ENCODE results near the gene NFIA.

Gene NFIA

DNA sequence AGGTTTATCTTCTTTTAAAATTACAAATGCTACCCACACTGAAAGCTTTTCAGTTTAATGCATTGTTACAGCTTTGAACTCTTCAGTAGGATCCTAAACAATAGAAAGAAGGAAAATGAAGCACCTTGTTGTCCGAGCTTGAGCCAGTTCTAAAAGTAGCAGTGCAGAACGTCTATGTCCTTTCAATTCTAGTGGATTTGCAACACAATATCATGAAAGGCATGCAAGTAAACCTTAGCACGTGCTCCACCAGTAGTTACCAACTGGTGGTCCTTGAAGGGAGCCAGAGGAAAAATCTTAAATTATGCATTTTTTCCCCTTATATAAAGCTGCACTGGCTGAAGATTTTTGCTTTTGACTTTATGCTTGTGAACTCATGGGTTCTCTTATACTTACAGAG, 208.2 kb downstream of the NFIA start:
- no peak for FAIRE-seq

DNA sequence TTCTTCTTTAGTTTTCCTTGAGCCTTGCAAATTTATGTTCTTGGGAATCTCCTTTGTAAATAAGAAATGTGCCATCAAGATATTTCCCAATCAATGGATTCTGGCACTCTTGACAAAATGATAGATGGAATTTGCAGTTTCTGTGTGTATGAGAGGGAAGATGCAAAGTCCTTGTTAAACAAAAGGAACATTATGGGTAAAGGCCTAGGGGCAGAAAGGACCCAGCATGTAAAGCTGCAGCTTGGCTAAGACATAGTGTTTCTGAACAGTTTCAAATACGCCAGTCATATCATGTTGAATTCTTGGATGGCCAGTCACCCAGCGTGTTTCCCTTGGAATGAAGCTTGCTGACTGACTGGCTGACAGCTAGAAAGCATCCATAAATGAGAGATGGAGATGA, 210.8 kb downstream of the NFIA start:
- no peak for DNase-seq (ENCODE audit: low spot score)
- FAIRE-seq = no peak

More for the DNA sequence above, 208.2 kb downstream of the NFIA start:
- no peak for DNase-seq (ENCODE audit: low spot score)

DNA sequence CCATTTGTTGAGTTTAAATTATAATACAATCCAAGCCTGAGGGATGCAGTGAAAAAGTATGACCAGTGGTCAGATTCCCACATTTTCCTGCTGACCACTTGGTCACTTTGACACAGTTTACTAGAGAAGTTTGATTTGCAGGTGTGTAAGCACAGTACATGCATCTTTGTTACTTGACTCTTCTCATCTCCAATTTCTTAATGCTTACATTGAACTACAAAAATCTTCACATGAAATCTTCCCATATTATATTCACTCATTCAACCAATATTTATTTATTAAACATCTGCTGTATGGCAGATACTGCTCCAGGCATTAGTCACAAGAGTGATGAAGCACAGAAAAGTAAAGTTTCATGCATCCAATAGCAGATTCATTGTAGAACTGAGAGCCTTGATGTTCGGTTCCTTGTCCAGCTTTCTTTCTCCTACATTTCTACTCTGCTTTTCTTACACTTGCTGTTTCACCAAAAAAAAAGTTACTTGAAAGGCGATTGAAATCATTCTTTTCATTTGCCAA, 211.7 kb downstream of the NFIA start:
- no peak for FAIRE-seq
- DNase-seq (ENCODE audit: low spot score) = no peak

DNA sequence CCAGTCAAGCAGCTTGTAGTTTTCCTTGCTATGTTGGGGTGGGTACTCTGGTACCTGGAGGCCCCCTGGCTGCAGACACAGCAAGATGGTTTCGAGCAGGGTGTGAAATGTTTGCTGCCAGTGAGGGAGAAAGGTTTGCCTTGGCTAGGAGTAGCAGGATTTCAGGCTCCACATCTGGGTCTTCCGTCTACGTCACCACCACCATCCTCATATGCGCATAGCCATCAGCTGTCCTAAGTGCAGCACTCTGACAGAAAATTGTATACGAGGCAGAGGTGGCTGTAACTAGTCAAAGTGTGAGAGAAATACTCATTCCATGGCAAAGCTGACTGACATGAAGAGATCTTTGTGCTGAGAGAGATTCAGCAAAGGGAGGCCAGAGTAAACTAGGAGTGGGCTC, 212.6 kb downstream of the NFIA start:
- FAIRE-seq (no peak), DNase-seq (ENCODE audit: low spot score) (no peak)

DNA sequence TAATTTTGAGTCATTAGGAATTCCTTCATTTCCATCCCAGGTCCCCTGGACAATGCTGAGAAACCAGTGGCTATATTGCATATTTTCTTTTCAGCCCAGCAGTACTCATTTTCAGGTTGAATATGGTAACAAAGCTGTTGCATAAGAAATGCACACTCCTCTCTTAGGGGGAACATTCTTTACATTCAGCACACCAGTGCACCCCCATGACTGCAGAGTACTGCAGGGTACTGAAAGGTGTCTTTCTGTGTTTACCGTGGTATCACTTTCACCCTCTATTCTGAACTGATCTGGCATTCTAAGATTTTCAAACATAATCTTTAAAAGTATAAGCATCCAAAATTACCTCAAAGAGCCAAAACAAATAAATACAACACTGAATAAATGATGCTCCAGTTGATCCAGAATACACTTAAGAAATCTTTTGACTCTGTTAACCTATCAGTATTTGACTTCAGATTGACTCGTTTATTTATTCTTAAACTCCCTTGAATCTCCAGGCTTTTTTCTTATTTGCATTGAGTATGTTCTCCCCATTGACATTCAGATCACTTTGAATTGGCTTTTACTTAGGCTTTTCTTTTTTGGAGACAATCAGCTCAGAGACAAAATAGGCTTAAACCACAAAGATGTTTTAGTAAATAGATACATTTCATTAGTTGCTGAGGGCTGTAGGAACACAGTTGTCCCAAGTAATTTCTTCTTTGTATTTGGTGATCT, 213.6 kb downstream of the NFIA start:
- no peak for FAIRE-seq

DNA sequence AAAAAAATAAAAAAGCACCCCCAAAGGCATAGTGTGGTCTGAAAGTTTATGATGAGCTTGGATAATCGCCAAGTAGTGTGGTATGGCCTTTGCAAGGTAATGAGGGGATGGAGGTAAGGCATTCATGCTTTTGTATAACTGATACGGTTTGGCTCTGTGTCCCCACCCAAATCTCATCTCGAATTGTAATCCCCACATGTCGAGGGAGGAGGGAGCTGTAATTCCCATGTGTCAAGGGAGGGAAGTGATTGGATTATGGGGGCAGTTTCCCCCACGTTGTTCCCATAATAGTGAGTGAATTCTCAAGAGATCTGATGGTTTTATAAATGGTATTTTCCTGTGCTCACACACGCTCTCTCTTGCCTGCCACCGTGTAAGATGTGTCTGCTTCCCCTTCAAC, 215.5 kb downstream of the NFIA start:
- no peak for DNase-seq (ENCODE audit: low spot score)
- no peak for FAIRE-seq

More for the DNA sequence above, 213.6 kb downstream of the NFIA start:
- DNase-seq (ENCODE audit: low spot score) = no peak

DNA sequence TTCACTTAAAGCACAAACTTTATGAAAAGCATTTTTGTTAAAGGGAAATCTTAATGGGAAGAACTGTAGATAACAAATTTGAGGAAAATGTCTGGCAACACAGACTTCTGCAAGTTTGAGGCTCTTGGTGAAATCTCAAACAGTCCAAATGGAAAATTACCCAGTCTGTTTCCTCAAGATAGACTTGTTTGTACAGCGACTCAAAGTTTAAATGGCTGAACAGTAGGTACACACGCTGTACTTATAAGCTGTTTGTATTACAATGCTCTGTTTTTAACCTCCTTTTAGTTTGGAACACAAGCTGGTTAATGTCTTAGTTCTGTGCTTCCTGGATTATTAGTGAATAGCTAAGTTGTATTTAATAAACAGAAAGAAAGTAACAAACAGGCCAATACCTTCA, 217.1 kb downstream of the NFIA start:
- FAIRE-seq = no peak

DNA sequence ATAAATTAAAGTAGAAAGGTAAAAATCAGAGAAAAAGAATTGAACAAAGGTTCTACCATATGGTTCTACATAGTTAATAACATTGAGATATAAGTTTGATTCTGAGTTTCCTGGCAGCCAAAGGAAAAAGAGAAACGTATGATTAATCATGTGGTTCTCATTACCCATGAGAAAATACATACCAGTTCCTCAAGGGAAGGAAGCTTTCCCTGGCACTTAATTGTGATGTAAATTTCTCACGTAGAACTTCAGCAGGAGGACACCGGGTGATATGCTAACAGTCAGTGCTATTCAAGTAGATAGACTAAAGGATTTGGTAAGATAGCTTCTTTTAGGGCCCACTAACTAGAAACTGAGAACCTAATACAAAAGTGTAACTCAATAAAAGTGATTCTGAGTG, 218.5 kb downstream of the NFIA start:
- FAIRE-seq (no peak), DNase-seq (ENCODE audit: low spot score) (no peak)

More for the DNA sequence above, 217.1 kb downstream of the NFIA start:
- DNase-seq (ENCODE audit: low spot score) = no peak

DNA sequence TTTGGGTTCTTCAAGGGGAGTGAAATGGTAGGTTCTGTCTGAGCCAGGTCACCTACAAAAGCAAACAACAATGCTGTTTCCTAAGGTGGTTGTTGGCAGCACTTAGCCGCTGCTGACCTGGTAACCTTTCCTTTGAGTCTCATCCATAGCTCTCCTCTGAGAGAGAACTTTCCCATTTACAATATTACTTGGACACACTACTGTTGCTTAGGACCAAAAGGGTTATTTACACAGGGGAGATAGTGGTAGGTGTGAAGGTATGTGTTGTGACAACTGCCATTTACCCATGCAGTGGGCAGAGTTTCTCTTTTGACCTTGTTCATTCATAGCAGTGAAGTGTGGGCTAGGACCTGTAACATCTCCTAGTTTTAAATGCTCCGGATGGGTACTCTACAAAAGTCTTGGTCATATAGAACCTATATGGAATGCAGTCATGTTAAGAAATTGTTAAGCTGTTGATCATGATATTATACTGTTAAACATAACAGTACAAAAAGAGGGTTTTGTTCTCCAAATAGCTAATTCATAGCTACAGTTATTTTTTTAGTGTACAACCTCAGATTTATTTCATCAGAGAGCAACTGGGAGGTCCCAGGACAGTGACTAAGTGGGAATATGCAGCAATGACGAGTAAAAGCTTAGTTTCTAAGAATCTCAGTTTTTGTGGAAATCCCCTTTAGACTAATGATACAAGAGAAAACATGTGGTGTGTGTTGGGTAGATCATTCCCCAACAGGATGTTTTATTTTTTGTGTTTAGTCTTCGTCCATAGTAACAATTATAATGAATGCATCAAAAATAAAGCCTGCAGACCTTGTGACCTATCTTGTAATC, 219.7 kb downstream of the NFIA start:
- FAIRE-seq = peak; percentile 12
- peak; percentile 46 for DNase-seq (ENCODE audit: low spot score)

DNA sequence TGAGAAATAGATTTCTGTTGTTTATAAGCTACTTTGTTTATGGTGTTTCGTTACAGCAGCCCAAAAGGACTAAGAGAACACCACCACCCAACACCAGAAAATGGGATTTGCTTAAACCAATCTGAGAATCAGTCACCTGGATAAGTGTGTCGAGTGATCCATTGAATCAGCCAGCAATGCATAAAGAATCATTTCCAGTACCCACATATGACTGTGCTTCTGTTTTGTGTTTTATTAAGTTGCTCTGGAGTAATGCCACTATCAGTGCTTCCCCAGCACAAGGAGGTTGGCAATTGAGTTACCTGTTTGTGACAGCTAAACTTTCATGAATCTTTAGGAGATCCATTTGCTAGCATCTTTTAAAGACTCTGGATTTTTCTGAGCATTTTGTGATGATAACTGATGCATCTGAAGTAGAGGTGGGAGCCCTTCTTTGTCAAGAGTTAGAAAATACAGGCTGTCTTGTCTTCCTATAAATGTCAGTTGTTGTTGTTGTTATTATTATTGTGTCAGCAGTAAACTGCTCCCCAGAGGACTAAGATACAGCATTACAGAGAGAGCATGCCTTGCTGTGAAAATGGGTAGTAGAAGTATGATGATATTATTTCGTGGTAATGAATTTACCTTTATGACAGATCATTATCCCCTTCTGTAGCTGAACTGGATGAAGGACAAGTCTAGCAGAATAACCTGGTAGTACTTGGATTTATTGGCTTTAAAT, 225.2 kb downstream of the NFIA start:
- DNase-seq (ENCODE audit: low spot score) (no peak), FAIRE-seq (no peak)

DNA sequence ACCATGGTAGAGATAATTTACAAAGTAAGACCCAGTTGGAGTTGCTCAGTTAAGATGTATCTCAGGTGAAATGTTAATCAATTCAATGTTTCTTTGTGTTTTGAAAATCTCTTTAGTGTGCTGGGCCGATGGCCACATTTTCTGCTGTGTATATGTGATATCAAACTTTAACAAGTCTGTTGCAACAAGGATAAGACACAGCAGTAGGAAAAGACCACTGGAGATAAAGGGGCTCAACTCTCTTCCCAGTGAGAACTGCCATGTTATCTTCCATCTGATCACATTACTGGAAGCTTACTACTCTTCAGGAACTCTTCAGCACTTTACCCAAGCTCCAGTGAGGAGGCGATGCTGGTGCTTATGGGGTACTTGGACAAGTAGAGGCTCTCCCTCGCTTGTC, 227.7 kb downstream of the NFIA start:
- DNase-seq (ENCODE audit: low spot score) (no peak), FAIRE-seq (no peak)

DNA sequence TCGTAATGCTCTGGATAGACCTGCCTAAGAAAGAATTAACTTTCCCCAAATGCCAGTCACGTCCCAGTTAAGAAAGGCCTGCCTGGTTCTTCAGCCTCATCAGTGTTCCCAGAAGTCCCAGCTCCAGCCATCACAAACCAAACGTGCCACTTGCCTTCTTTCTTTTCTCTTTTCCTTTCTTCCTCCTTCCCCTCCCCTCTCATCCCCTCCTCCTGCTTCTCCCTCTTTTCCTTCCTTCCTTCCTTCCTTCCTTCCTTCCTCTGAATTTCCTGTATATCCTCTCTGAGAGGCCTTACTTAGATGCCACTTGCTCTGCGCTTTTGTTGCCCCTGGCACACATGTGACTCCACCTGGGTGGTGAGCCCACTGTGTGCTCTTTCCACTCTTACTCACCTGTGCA, 228.2 kb downstream of the NFIA start:
- no peak for DNase-seq (ENCODE audit: low spot score)
- no peak for FAIRE-seq

DNA sequence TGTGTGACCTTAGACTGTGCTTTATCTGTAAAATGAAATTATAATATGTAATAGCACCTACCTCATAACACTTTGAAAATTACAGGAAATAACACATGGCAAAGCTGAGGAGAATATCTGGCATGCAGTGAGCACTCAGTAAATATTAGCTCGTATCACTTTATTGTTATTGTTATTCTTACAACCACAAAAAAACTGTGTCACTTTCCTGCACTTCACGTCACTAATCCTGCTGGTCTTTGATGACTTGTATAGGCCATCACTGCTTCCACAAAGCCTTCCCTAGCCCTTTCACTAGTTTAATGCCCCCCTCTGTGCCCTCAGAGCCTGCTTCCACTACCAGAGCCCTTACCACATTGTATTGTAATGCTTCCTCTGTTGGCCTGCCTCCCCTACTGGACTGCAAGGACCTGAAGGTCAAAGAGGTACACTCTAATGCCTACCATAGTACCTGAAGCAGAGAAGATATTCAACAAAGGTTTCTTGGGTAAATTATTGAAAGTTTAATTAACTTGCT, 231.6 kb downstream of the NFIA start:
- no peak for FAIRE-seq
- no peak for DNase-seq (ENCODE audit: low spot score)

DNA sequence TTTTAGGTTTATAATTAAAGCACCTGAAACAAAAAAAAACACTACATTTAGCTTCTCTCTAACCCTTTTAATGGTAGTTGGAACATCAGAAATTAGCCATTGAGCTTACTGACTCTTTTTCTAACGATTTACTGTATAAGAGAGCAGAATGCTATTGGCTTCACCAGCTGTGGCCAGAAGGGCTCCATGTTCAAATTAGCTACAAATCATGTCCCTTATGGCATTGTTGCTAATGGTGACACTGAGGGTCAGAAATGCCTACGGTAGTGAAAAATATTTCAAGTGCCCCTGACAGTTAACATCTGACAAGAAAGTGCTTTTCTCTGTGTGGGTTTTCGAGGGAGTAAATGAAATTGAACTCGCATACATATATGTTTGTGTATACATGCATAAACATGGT, 232.7 kb downstream of the NFIA start:
- FAIRE-seq = no peak
- no peak for DNase-seq (ENCODE audit: low spot score)

DNA sequence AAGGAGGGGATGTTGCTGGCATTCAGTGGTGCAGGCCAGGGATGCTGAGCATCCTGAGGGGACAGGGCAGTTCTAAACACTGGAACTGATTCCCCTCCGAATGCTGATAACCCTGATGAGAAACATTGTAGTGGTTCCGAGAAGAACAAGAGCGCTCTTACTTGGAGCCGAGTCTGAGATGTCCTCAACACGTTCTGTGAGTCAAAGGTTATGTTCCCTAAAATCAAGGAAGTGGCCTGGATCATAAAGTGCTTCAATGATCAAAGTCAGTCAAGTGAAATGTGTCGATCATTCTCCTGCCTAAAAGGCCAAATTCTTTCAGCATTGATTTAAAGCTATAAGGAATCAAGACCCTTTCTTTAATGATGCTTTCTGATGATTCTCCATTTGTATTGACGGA, 234.1 kb downstream of the NFIA start:
- DNase-seq (ENCODE audit: low spot score) (no peak), FAIRE-seq (no peak)

DNA sequence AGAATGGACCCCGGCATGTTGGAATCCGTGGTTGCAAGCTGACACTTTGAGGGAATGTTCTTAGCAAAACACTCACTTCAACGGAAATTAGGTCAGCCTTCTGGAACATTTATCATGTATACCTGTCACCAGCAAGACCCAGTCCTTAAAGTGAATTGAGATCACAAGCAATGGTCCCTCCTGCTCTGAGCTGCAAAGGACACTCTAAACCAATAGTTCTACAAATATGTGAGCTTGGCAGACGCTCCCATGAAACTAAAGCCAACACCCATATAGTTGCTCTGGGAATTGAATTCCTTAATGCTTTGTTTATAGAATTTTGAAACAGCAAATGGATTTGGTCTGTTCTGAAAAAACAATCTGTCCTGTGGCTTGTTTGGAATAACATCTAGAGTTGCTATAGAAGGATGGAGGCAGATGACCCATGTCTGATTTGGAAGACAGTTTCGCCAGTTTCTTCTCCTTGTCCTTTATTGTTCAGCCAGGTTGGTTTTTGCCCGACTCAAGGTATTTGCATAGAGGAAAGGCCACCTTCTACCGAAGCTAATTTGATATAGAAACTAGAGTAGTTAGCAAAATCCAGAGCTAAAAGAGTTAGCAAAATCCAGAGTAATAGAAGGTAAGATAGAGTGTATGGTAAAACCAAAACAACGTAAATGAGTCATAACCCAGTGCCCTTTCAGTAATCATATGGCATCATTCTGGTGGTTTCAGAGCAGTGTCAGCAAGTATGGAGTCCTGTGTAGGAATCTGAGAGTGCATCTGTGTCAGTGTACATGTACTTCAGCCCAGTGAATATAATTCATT, 236.2 kb downstream of the NFIA start:
- no peak for FAIRE-seq
- DNase-seq (ENCODE audit: low spot score) = peak; percentile 22

DNA sequence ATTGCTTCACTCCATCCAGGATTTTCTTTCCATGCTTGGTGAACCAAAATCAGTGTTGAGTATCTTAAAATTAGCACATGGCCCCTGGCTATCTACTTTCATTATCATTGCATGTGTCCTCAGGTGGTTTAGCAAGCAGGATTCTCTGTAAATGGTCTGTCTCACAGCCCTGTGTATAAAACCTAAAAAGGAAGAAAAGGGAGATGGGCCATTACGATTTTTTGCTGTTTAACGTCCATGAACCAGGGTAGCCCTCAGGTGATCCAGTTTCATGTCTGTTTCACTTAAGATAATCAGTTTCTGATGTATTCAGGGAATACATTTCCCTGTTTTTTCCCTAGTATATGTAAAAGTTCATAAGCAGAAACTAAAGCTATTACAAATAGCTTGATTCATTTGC, 238.2 kb downstream of the NFIA start:
- FAIRE-seq = no peak
- DNase-seq (ENCODE audit: low spot score) = no peak

DNA sequence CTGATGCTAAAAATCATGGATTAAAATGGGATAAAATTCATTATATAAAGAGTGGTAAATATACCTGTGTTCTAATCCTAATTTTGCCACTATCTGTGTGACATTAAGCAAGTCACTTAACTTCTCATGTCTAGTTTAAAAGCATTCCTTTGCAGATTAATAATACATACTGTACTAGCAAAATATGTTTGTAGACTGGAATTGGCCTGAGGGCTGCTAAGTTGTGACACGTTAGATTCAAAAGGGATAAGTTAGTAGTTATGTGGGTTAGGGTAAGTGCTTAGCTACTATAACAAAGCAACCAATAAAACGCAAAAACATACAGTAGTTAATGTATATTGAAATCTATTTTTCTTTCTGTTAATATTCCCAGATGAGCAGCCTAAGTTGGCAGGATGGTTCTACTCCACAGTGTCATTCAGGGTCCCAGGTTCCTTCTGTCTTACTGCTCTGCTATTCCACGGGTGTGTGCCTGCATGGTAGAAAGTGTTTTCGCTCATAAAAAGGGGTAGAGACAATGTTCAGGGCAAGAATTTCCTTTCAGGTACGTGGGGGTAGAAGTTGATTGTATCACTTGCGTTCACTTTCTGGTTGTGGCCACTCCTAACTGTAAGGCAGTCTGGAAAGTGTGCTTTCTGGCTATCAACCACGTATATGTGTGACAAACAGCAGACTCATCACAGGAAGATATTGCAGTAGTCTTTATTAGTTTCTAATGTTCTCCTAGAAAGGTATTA, 239.8 kb downstream of the NFIA start:
- DNase-seq (ENCODE audit: low spot score) = no peak
- no peak for FAIRE-seq

DNA sequence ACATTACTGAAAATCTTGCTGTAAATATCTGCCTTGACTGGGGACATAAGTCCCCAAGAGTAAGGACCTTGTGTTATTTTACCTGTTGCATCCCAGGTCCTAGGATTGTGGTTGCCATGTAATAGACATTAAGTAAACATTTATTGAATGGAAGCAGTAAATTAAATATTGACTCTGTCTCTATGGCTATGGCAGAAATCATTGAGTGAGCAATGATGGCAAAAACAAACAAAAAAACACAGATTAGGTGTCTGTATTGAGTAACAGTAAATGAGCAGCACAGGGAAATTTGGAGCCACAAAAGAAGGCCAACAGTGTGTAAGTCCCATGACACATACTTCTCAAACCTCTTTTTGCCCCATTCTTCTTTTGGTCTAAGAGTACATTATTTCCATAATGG, 240.4 kb downstream of the NFIA start:
- FAIRE-seq = no peak
- DNase-seq (ENCODE audit: low spot score) = no peak

DNA sequence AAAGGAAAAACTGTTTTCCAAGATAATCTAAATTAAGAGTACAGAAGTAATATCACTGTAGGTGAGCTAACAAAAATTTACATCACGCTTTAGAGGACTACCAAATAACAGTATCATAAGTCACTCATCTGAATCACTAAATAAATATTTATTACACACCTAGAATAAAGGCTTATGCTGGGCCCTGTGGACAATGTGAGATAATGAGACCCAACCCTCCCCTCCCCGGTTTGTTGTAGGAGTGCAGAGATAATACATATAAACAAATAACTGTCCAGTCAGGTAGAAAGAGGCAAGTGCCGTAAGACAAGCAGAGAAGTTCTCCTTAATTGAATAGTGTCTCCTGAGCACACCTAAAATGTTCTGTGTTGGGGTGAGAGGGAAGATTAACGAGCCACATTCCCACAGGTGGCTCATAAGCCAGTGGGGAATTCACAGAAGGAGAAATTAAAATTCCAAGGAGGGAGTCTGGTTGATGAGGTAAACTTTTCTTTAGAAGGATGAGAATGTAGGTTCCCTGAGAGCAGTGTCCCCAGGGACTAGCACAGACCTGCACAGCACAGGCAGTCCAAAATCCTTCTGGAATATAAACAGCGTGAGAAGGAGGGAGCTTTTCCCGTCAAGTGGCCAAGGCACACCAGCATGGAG, 241.4 kb downstream of the NFIA start:
- no peak for DNase-seq (ENCODE audit: low spot score)

More for the DNA sequence above, 241.4 kb downstream of the NFIA start:
- no peak for FAIRE-seq
